Measurements from ENCODE around the gene PKNOX2. TPM values are rescaled to one million over a fixed set of nuclear protein-coding genes. Genes with fewer than 3 reads are reported as not detected.

The PKNOX2 gene
- total and polyA plus RNA-seq, 9 of the 15 experiments (the other 6 are each of a cell fraction or from before 2014, with no cell fraction given), result not detected

GRCh38 chr11:125156346-125157117 is 8.0 kb upstream of the PKNOX2 start (continued):
- TF ChIP-seq RREB1 (CRISPR knock-in tag; IDR thresholded peaks at IDR 0.05) (no peak), TEAD2 (tag; IDR thresholded peaks at IDR 0.05) (no peak), TCF15 (CRISPR knock-in tag; IDR thresholded peaks at IDR 0.05) (no peak), ARID1B (IDR thresholded peaks at IDR 0.05) (no peak), DEAF1 (CRISPR knock-in tag; IDR thresholded peaks at IDR 0.05) (no peak), MTF1 (CRISPR knock-in tag; IDR thresholded peaks at IDR 0.05; ENCODE audit: borderline replicate concordance) (no peak), TSC22D4 (tag; IDR thresholded peaks at IDR 0.05) (no peak), CEBPB (tag; IDR thresholded peaks at IDR 0.05) (no peak), ZBTB11 (CRISPR knock-in tag; IDR thresholded peaks at IDR 0.05) (no peak), ZNF134 (CRISPR knock-in tag; conservative IDR thresholded peaks at IDR 0.05) (no peak), CLOCK (CRISPR knock-in tag; IDR thresholded peaks at IDR 0.05; ENCODE audit: borderline replicate concordance) (no peak)
